ENCODE measurements around the gene TPM1. TPM values are rescaled to one million over a fixed set of nuclear protein-coding genes. Genes with fewer than 3 reads are reported as not detected.
A peak's percentile ranks its signal among the peaks of the same experiment; 100 is the strongest.

TPM1 gene
- total and polyA plus RNA-seq, 11 donors: 9,722 to 18,689 (median 13,651) TPM

DNA sequence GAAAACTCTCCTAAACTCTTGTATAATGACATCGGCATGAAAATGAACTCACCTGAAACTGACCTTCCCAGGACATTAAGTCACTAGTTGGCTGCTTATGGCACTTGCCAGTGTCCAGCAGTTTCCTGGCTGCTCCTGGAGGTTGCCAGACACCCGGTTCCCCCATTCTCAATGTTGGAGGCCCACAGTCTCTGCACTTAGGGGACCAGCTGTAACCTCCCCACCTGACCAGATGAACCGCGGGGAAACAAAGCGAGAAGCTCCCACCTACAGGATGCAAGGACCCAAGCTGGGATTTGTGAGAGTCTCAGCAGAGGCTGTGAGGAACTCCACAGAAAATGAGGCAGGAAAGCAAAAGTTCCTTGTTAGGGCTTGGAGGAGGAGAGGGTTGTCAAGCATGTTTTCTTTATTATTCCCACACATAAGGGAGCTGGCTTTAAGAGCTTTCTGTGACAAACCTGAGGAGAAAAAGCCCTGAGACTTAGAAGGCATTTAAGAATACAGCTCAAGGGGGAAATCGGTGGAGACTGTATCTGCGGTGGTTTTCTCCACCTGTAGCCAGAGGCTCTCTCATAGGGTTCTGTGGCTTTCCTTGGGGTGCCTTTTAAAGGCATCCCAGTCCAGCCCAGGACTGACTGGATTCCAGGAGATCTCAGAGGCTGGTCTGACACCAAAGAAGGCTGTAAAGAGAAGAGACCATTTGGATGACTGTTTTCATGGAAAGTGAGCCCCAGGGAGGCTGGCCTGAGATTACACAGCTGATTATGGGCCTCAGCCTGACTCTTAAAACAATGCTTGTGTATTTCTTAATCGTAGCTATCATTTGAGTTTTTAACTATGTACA lies 4.6 kb downstream of the TPM1 start:
- peak in 1 of 2 donors; percentile 28 for TF ChIP-seq POLR2A (IDR thresholded peaks at IDR 0.05)
- TF ChIP-seq, protein P1, sequence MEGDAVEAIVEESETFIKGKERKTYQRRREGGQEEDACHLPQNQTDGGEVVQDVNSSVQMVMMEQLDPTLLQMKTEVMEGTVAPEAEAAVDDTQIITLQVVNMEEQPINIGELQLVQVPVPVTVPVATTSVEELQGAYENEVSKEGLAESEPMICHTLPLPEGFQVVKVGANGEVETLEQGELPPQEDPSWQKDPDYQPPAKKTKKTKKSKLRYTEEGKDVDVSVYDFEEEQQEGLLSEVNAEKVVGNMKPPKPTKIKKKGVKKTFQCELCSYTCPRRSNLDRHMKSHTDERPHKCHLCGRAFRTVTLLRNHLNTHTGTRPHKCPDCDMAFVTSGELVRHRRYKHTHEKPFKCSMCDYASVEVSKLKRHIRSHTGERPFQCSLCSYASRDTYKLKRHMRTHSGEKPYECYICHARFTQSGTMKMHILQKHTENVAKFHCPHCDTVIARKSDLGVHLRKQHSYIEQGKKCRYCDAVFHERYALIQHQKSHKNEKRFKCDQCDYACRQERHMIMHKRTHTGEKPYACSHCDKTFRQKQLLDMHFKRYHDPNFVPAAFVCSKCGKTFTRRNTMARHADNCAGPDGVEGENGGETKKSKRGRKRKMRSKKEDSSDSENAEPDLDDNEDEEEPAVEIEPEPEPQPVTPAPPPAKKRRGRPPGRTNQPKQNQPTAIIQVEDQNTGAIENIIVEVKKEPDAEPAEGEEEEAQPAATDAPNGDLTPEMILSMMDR (IDR thresholded peaks at IDR 0.05): no peak
- no peaks in the 10 kb centered on the region for H3K9me3 ChIP-seq
- H3K27ac ChIP-seq: peak overlapping the region; percentile 91 to 99 (median 96)
- 40 to 54% (median 48%) methylated on average over 8 of the region's 8 CpGs for WGBS, 4 donors
- H3K4me1 ChIP-seq: peaks cover 0 to 78% (median 40%) of the 10 kb centered on the region in 12 donors
- H3K27me3 ChIP-seq: peaks cover 0 to 52% (median 0%) of the 10 kb centered on the region in 9 donors
- no peak for DNase-seq
- H3K36me3 ChIP-seq: peaks cover 0 to 65% (median 19%) of the 10 kb centered on the region in 9 donors
- peak in 1 of 4 donors; percentile 4 for ATAC-seq
- peak overlapping the region; percentile 62 to 95 (median 84) for H3K4me3 ChIP-seq
- intact Hi-C loops (cut with DNase I): loop anchor here in 9 of 10 donors (2.0 to 10.0 kb wide), 5 partner anchors 45 to 265 kb away; no protein-coding TSS in a partner anchor

DNA sequence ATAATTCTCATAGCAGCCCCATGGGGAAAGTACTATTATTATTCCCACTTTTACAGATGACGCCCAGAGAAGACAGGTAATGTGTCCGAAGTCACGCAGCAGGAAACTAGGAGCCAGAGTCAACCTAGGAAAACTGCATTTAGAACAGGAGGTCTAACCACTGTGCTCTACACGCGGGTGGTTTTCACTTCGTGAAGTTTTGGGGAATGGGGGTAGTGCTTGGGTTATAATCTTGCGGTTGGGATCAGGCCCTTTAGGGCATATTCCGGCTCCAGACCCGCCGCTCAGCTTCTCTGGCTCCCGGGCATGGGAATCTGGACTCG lies 5.2 kb downstream of the TPM1 start:
- intact Hi-C loops (cut with DNase I): loop anchor here (1.0 to 10.0 kb wide), 8 partner anchors 45 to 265 kb away; no protein-coding TSS in a partner anchor
- Histone ChIP-seq H3K4me1 (peaks cover 0 to 80% (median 46%) of the 10 kb centered on the region in 12 donors), H3K27ac (peak overlapping the region; percentile 91 to 99 (median 96)), H3K9me3 (no peaks in the 10 kb centered on the region), H3K36me3 (peaks cover 0 to 69% (median 19%) of the 10 kb centered on the region in 9 donors), H3K4me3 (peak overlapping the region; percentile 62 to 95 (median 84)), H3K27me3 (peaks cover 0 to 45% (median 0%) of the 10 kb centered on the region in 9 donors)
- DNase-seq (no peak), ATAC-seq (no peak)
- no peak for TF ChIP-seq POLR2A (IDR thresholded peaks at IDR 0.05)
- TF ChIP-seq, protein P1 (IDR thresholded peaks at IDR 0.05): no peak
- 8 to 14% (median 11%) methylated on average over 10 to 12 of the region's 12 CpGs for WGBS, 4 donors

DNA sequence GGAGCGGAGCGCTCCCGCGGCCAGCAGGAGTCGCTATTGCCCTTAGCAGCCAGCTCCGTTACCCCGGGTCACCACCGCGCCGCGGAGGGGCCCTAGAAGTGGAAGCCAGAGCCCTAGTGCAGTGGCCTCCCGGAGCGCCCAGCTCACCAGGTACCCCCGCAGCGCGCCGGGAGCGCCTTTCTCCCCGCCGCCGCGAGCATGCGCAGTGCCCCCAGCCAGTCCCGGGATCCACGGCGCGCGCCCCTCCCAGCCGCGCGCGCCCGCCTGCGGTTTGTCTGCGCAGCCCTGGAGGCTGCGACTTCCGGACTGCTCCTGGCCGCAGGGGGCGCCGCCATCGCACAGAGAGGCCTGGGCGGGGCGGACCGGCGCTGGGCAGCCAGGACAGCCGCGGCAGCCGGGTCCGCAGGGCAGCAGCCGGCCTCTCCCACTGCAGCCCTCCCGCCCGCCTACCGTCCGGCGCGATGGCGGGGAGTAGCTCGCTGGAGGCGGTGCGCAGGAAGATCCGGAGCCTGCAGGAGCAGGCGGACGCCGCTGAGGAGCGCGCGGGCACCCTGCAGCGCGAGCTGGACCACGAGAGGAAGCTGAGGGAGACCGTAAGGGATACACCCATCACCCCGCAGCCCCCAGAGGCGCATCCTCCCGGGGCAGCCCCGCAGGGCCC lies 5.7 kb downstream of the TPM1 start:
- 0 to 1% (median 0%) methylated on average over 4 to 75 of the region's 75 CpGs for WGBS, 4 donors
- peaks cover 0 to 40% (median 0%) of the 10 kb centered on the region in 9 donors for H3K27me3 ChIP-seq
- peak overlapping the region; percentile 62 to 95 (median 84) for H3K4me3 ChIP-seq
- H3K4me1 ChIP-seq: peaks cover 0 to 85% (median 49%) of the 10 kb centered on the region in 12 donors
- no peaks in the 10 kb centered on the region for H3K9me3 ChIP-seq
- TF ChIP-seq POLR2A (IDR thresholded peaks at IDR 0.05): peak; percentile 24 to 96
- TF ChIP-seq, protein P1 (IDR thresholded peaks at IDR 0.05): peak; percentile 79 to 98 (median 91)
- peaks cover 0 to 69% (median 19%) of the 10 kb centered on the region in 9 donors for H3K36me3 ChIP-seq
- DNase-seq (peak; percentile 90 to 95 (median 91)), ATAC-seq (peak; percentile 28 to 83 (median 62))
- H3K27ac ChIP-seq: peak overlapping the region; percentile 91 to 99 (median 96)
- intact Hi-C loops (cut with DNase I): loop anchor here (1.0 to 10.0 kb wide), 7 partner anchors 44 to 266 kb away; no protein-coding TSS in a partner anchor
